ENCODE results near the gene CCR1.
"Not testable (repeated sequence)": the region's sequence is repeated elsewhere in the genome, so short reads cannot be mapped to it uniquely, and the experiment has no call there.

Gene CCR1

DNA sequence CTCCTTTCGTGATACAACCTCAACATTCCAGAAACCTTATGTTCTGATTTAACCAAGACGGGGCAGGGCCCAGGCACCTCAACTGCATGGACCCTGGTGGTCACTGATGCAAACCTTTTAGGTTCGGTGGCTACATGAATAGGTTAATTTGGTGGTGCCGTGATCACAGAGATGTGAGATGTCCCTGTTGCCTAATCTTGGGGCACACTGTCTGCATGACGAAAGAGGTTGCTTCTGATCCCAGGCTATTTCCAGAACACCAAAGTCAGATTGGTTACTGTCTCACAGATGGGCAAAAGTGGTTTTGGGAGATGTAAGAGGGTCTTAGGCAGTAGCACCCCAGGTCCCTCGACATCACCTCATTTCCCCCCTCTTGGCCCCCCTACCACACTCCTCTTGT is 4.0 kb upstream of the CCR1 start:
- H3K27ac ChIP-seq = no peak overlapping the region
- TF ChIP-seq, protein P1, sequence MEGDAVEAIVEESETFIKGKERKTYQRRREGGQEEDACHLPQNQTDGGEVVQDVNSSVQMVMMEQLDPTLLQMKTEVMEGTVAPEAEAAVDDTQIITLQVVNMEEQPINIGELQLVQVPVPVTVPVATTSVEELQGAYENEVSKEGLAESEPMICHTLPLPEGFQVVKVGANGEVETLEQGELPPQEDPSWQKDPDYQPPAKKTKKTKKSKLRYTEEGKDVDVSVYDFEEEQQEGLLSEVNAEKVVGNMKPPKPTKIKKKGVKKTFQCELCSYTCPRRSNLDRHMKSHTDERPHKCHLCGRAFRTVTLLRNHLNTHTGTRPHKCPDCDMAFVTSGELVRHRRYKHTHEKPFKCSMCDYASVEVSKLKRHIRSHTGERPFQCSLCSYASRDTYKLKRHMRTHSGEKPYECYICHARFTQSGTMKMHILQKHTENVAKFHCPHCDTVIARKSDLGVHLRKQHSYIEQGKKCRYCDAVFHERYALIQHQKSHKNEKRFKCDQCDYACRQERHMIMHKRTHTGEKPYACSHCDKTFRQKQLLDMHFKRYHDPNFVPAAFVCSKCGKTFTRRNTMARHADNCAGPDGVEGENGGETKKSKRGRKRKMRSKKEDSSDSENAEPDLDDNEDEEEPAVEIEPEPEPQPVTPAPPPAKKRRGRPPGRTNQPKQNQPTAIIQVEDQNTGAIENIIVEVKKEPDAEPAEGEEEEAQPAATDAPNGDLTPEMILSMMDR (conservative IDR thresholded peaks at IDR 0.05) = no peak
- TF ChIP-seq ZFX (IDR thresholded peaks at IDR 0.05) = no peak

DNA sequence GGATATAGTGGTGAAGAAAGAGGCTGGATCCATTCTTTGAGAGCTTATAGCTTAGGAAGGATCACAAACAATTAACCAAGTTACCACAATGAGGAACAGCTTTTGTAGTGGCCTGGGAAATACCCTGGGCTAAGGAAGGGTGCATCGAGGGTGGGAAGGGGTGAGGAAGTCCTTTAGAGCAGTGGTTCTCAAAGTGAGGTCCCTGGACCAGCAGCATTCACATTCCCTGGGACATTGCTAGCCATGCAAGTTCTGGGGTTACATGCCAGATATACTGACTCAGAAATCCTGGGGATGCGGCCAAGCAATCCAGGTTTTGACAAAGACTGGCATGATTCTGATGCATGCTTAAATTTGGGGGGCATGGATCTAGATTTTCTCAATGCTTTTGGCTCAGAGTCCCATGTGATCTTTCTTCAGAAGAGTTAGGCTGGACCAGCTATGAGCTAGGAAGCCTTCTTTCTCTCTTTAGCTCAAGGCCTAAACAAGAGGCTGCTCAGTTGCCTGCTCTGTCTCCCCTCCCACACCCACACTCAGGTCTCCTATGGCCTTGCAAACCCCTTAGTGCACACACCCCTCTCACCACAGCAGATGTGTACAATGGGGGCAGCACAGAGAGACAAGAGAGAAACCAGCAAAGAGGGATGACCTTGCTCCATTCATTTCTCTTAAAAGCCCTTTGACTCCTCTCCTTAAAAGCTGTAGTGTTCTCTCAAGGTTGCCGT is 1.8 kb upstream of the CCR1 start:
- TF ChIP-seq, protein P1 (conservative IDR thresholded peaks at IDR 0.05) = no peak
- no peak for TF ChIP-seq ZFX (IDR thresholded peaks at IDR 0.05)
- H3K27ac ChIP-seq = no peak overlapping the region

DNA sequence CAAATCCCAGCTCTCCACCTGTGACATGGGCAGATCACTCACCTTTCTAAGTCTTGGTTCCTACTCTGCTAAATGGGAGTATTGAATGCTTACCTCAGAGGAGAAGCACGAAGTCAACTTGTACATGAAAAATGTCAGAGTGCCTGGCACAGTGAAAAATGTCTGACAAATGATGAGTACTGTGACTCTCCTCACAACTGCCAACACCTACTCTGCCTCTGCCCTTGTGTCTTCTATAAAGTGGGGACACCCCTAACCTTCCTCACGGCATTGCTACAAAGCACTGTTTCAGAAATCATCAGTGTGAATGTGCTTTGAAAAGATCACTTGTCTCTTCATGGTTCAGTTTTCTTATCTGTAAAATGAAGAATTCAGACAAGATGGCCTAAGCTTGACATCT is 940 bp upstream of the CCR1 start:
- no peak overlapping the region for H3K27ac ChIP-seq
- TF ChIP-seq ZFX (IDR thresholded peaks at IDR 0.05) = no peak
- TF ChIP-seq, protein P1 (conservative IDR thresholded peaks at IDR 0.05) = no peak

DNA sequence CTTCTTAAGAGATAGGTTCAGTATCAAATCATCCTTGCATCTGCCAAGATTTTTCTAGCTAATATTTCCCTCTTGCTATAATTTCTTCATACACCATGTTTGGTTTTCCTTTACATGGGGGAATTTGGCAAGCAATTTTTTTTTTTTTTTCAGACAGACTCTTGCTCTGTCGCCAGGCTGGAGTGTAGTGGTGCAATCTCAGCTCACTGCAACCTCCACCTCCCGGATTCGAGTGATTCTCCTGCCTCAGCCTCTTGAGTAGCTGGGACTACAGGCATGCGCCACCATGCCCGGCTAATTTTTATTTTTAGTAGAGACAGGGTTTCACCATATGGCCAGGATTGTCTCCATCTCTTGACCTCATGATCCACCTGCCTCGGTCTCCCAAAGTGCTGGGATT is 599 bp downstream of the CCR1 start:
- H3K27ac ChIP-seq = not testable (repeated sequence)

DNA sequence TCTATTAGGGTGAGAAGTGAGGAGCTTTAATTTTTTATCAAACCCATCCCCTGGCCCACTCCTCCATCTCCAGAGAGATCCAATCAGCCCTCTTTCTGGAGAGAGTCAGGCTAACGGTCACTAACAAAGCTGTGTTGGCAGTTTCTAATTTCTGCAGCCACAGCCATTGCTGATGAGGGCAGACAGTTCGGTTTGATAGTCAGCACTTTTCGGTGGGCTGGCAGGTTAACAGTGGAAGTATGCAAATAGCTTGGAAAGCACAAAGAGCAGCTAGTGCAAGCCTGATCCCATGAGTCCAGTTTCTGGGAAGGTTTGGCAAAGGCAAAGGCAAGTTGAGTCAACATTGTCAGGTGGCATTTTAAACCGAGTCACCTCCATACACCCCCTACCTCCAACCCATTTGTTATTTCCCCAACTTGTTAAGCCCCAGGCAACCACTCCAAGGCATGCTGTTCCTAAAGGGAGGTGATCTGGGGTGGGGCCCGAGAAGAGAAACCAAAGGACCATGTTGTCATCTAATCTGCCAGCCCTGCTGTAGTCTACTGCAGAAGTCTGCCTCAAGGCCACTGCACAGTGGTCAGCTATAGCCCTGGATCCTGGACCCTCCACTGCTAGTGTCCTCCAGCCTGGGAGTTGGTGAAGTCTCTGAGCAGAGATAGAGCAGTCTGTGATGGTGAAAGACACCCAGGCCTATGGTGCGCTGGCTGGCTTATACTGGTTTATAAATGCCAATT is 1.7 kb downstream of the CCR1 start:
- H3K27ac ChIP-seq = no peak overlapping the region
- no peak for TF ChIP-seq ZFX (IDR thresholded peaks at IDR 0.05)
- TF ChIP-seq, protein P1 (conservative IDR thresholded peaks at IDR 0.05) = no peak

DNA sequence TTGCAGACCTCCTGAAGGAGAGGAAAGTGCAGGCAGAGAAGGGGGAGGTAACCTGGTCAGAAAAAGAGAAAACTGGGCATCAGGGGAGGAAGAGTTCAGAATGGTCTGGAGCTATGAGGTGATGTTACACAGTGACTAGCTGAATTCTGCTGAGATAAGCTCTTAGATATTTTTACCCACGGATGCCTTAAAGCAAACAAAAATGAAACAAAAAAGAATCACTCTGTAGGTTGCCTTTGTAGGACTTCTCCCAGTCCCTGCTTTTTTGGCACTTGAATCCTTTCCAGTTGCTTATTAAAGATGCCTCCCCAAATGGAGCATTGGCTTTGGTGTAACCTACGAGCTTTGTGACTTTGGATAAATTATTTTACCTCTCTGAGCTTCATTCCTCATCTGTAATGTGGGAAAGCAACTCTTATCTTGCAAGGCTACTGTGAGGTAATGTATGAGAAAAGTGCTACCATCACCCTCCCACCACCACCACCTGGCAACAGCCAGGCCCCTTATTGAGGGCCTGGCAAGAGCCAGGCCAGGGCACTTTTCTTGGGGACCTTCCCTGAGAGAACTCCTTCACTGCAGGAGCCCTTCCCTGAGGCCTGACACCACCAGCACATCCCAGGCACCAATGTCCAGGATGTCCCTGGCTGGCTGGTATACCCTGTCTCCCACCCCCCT is 2.7 kb downstream of the CCR1 start:
- TF ChIP-seq, protein P1 (conservative IDR thresholded peaks at IDR 0.05) = no peak
- no peak for TF ChIP-seq ZFX (IDR thresholded peaks at IDR 0.05)
- no peak overlapping the region for H3K27ac ChIP-seq

DNA sequence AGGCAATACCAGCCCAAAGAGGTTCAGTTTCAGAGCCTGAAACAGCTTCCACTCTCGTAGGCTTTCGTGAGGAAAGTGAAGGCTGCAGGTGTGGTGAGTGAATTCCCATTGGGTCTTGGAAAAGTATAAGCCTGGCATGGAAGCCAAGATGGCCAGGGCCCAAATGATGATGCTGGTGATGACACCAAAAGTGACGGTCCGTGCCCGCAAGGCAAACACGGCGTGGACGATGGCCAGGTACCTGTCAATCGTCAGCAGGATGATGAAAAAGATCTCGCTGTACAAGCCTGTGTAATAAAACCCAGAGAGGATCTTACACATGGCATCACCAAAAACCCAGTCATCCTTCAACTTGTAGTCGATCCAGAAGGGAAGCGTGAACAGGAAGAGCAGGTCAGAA is 4.4 kb downstream of the CCR1 start:
- H3K27ac ChIP-seq = no peak overlapping the region
- no peak for TF ChIP-seq ZFX (IDR thresholded peaks at IDR 0.05)
- TF ChIP-seq, protein P1 (conservative IDR thresholded peaks at IDR 0.05) = no peak

Measured in C4-2B (cell line).